KBM-7 (cell line): ENCODE measurements around the gene PDCD4.
"Not testable (repeated sequence)": the region's sequence is repeated elsewhere in the genome, so short reads cannot be mapped to it uniquely, and the experiment has no call there.

Experiments used
- DNase-seq: peaks from one replicate; pipeline ENCODE4 v3.0.0-alpha.2; 2015
- in situ Hi-C: fragments of 300-500 bp; cut with MboI; formaldehyde crosslinking; loops from 2 replicates; pipeline ENCODE4 v1.14.3; 2020; ENCODE audit warnings: low sequenced_read_pairs, low pct_unique_long_range_greater_than_20kb, mixed read lengths

PDCD4 gene

GRCh38 chr10:110859206-110859972 is 12.3 kb upstream of the PDCD4 start:
- in situ Hi-C loops = no loop called here
- DNase-seq = no peak

GRCh38 chr10:110859973-110860376 is 11.8 kb upstream of the PDCD4 start:
- DNase-seq = peak; percentile 84
- in situ Hi-C loops = no loop called here

GRCh38 chr10:110860576-110861241 is 11.0 kb upstream of the PDCD4 start:
- DNase-seq = no peak
- in situ Hi-C loops = no loop called here

DNA sequence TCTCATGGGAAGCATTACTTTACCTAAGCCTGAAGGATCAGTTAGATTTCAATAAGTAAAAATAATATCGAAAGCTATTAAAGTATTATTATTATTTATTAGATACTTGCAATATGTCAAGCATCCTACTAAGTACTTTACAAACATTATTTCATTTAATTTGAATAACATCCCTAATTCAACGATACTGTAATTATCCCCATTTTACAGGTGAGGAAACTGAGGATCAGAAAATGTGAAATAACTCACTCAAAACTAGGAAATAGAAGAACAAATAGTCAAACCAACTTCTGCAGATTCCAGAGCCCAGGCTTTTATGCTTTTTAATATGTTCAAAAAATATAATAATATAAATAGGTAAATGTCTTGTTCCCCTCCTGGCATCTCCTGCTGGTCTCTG is 10.3 kb upstream of the PDCD4 start:
- in situ Hi-C loops = no loop called here
- DNase-seq = no peak

DNA sequence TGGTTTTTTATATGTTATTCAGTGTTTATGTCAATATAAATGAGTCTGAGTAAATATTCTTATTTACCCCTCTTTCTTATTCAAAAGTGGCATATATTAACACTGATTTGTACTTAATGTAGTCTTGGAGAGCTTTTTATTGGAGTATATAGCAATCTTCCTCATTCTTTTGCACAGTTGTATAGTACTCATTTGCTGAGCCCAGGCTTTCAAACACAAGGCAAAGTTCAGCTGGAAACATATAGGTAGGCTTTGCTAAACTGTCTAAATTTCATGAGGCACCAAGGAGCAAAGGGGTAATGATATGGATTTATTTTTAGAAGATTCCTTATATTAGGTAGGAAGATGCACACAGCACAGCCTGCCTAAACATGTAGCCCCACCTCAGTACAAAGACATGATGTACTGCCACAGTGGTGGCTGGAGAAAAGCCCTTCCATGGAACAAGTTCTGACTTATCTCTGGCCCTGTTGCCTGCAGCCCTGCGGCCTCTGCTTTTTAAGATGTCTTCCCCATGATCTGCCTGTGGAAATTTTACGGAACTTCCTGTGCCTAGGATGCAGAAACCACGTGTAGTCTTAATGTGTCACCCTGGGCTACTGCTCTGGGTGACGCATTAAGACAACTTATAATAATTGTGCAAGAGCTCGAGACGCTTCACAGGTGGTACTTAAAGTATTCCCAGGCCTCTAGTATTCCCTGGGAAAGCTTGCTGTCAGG is 9.6 kb upstream of the PDCD4 start:
- in situ Hi-C loops = no loop called here
- DNase-seq = no peak

DNA sequence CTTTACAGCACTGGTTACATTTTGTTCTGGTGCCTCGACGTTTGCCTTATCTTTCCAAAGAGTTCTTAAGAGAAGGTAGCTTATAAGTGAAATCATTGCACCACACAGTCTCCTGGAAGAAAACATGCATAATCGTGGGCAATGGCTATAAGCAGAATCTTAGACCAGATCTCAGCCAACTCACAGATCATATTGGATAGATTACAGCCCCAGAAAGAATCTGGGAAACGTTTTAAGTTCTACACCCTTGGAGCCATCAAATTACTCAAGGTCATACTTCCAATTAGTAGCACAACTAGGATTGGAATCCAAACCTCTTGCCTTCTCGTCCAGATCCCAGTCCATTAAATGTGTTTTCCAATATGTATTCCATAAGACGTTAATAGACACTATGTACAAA is 8.8 kb upstream of the PDCD4 start:
- DNase-seq = no peak
- in situ Hi-C loops = no loop called here

GRCh38 chr10:110863361-110863760 is 8.4 kb upstream of the PDCD4 start:
- in situ Hi-C loops = no loop called here
- peak; percentile 26 for DNase-seq

- in situ Hi-C loops = no loop called here
- DNase-seq = no peak
Measured at GRCh38 chr10:110863956-110864355, 7.8 kb upstream of the PDCD4 start.

GRCh38 chr10:110864662-110865140 is 7.0 kb upstream of the PDCD4 start:
- peak; percentile 89 for DNase-seq
- in situ Hi-C loops = no loop called here

GRCh38 chr10:110865186-110865808 is 6.4 kb upstream of the PDCD4 start:
- DNase-seq = peak; percentile 47
- in situ Hi-C loops = no loop called here

GRCh38 chr10:110865809-110866482 is 5.8 kb upstream of the PDCD4 start:
- no peak for DNase-seq
- in situ Hi-C loops = no loop called here

- in situ Hi-C loops = not testable (repeated sequence)
- peak; percentile 66 for DNase-seq
Measured at GRCh38 chr10:110867011-110867806, 4.5 kb upstream of the PDCD4 start.

DNA sequence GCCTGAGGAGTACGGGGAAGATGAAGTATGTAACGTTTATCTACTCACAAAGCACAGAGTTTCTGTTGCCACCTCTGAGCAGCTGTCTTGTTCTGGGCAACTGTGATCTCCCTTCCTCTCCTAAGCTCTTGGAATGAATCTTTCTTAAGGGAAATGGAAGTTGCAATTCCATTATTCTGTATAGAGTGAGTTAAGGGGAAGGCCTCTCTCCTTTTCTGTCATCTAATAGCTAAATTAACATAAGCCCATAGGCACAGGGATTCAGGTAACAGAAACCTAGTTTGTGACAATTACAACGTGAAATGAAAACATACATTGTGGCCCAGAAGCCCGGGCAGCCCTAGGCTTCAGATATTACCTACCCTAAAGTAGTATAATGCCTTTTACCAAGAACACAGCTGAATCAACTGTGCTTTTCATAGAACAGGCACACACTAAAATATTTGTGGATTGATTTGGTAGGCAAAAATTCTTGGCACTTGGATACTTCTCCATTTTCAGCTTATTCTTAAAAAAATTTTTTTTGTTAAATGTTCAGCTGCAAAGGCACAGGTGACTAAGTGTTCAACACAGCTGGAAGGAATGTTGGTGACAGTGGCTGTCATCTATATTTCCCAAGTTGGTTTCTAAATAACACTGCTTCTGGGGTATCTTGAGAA is 3.8 kb upstream of the PDCD4 start:
- DNase-seq = no peak
- in situ Hi-C loops = no loop called here

DNA sequence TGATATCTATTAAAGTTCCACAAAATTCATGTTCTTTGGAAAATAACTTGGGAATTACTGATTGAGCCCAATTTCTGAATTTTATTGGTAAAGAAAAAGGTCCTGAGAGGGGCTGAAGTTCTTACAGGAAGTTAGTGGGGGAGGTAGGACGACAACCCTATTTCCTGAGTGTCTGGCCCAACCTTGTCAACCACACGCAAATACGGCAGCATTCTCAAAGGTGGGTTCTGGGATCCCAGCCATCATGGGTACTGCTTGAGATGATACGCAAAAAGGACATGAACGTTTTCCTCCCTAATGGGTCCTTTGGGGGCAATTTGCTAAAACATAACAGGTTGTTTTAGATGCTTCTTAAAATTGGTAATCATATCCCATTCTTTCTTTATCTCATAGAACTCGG is 2.7 kb upstream of the PDCD4 start:
- in situ Hi-C loops = no loop called here
- DNase-seq = peak; percentile 72

GRCh38 chr10:110870823-110871297 is 868 bp upstream of the PDCD4 start:
- in situ Hi-C loops = no loop called here
- no peak for DNase-seq

- in situ Hi-C loops = no loop called here
- DNase-seq = peak; percentile 85
Measured at GRCh38 chr10:110872145-110872983, 636 bp downstream of the PDCD4 start.
